ENCODE results near the gene BANK1. TPM values are rescaled to one million over a fixed set of nuclear protein-coding genes. Genes with fewer than 3 reads are reported as not detected.

Gene BANK1
- total and polyA plus RNA-seq, 2 donors (not counting 1 experiment from before 2014, with no cell fraction given), result 353 to 354 TPM

GRCh38 chr4:101831816-101832215 is 41.3 kb downstream of the BANK1 start:
- peak overlapping the region in 1 of 5 experiments; percentile 40 for H3K4me3 ChIP-seq (ENCODE audit: control extremely low read depth in 1 of 5, extremely low read depth in 1 of 5, insufficient read depth in 1 of 5, low read depth in 2 of 5, low read length in 4 of 5)
- peaks cover 0 to 8% (median 0%) of the 10 kb centered on the region in 3 donors for H3K9me3 ChIP-seq (ENCODE audit: control extremely low read depth in 1 of 3, control insufficient read depth in 2 of 3, insufficient read depth in 1 of 3, low read length in 2 of 3)
- DNase-seq (no peak), ATAC-seq (ENCODE audit: low read depth) (no peak)
- H3K4me2 ChIP-seq (replicated peaks; ENCODE audit: low read depth, low read length, poor library complexity, severe bottlenecking), result peak overlapping the region; percentile 51
- H3K36me3 ChIP-seq (replicated peaks in 1 of 2; ENCODE audit: control extremely low read depth in 1 of 2, control insufficient read depth in 1 of 2, extremely low read depth in 1 of 2, insufficient read depth in 2 of 2, low read length in 1 of 2), result peaks cover 12 to 65% of the 10 kb centered on the region in 2 experiments
- ChIA-PET CTCF (interaction anchor here (1.2 to 2.1 kb wide), 2 partner anchors 9 to 663 kb away, joined by 3 to 6 read pairs; no protein-coding TSS in a partner anchor), POLR2A (no interaction called here)
- no peak overlapping the region for H2AFZ ChIP-seq (ENCODE audit: insufficient read depth, low read depth, low read length, poor library complexity, severe bottlenecking)
- no peak for TF ChIP-seq EZH2 (IDR thresholded peaks at IDR 0.05; ENCODE audit: borderline replicate concordance, insufficient read depth, low read depth, low read length, poor library complexity, severe bottlenecking)
- TF ChIP-seq CTCF (IDR thresholded peaks at IDR 0.05), result no peak
- H3K4me1 Mint-ChIP-seq, result peaks cover 70% of the 10 kb centered on the region
- H3K27me3 ChIP-seq (replicated peaks in 1 of 4; ENCODE audit: control extremely low read depth in 1 of 4, control insufficient read depth in 3 of 4, insufficient read depth in 4 of 4, low read length in 3 of 4), result no peaks in the 10 kb centered on the region
- H3K4me3 Mint-ChIP-seq, result peak overlapping the region; percentile 72
- H3K9me3 Mint-ChIP-seq (ENCODE audit: insufficient read depth), result no peaks in the 10 kb centered on the region
- H3K79me2 ChIP-seq (ENCODE audit: control insufficient read depth, insufficient read depth, low read length), result peaks cover 96% of the 10 kb centered on the region
- H3K27ac Mint-ChIP-seq, result peak overlapping the region; percentile 89
- peak overlapping the region; percentile 38 for H3K9ac ChIP-seq (ENCODE audit: low read length)
- H3K4me1 ChIP-seq (ENCODE audit: control insufficient read depth in 2 of 2, insufficient read depth in 2 of 2, low read length in 2 of 2), result peaks cover 35 to 69% of the 10 kb centered on the region in 2 donors
- H4K20me1 ChIP-seq (ENCODE audit: control insufficient read depth, insufficient read depth, low read length, poor library complexity, severe bottlenecking), result no peaks in the 10 kb centered on the region
- H3K27me3 Mint-ChIP-seq, result no peaks in the 10 kb centered on the region
- H3K27ac ChIP-seq (ENCODE audit: low read length in 2 of 2), result peak overlapping the region; percentile 2 to 62
- intact Hi-C loops (cut with micrococcal nuclease), result loop anchor here (2.0 kb wide), 1 partner anchor 15 kb away; no protein-coding TSS in a partner anchor

DNA sequence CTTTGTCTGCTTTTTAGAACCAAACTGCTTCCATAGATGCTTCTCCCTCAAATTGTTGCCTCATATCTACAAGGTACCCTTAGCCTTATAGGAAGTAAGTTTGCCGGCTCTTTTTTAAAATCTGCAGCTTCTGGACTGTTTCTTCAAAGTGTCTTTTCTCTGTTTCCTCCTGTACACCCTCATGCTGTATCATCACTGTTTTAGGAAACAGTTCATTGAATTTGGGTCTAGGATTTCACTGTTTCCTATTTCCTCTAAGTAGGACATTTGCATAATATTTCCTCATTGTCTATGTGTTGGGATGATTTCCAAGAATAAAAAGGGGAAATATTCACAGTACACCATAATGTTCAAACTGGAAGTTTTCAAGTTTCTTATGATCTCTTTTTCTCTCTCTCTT is 43.0 kb downstream of the BANK1 start:
- no peaks in the 10 kb centered on the region for H3K9me3 Mint-ChIP-seq (ENCODE audit: insufficient read depth)
- DNase-seq (no peak), ATAC-seq (ENCODE audit: low read depth) (peak; percentile 17)
- TF ChIP-seq EZH2 (IDR thresholded peaks at IDR 0.05; ENCODE audit: borderline replicate concordance, insufficient read depth, low read depth, low read length, poor library complexity, severe bottlenecking), result no peak
- no peak for TF ChIP-seq CTCF (IDR thresholded peaks at IDR 0.05)
- no CpG with 5 or more reads among the region's 1 CpG for WGBS (ENCODE audit: insufficient coverage)
- H3K4me3 Mint-ChIP-seq, result peak overlapping the region; percentile 72
- peaks cover 78% of the 10 kb centered on the region for H3K4me1 Mint-ChIP-seq
- H3K4me3 ChIP-seq (ENCODE audit: control extremely low read depth in 1 of 5, extremely low read depth in 1 of 5, insufficient read depth in 1 of 5, low read depth in 2 of 5, low read length in 4 of 5), result peak overlapping the region in 1 of 5 experiments; percentile 11
- peak overlapping the region; percentile 85 for H3K27ac Mint-ChIP-seq
- H2AFZ ChIP-seq (ENCODE audit: insufficient read depth, low read depth, low read length, poor library complexity, severe bottlenecking), result no peak overlapping the region
- peaks cover 12 to 72% of the 10 kb centered on the region in 2 experiments for H3K36me3 ChIP-seq (replicated peaks in 1 of 2; ENCODE audit: control extremely low read depth in 1 of 2, control insufficient read depth in 1 of 2, extremely low read depth in 1 of 2, insufficient read depth in 2 of 2, low read length in 1 of 2)
- H3K9ac ChIP-seq (ENCODE audit: low read length), result peak overlapping the region; percentile 38
- H3K79me2 ChIP-seq (ENCODE audit: control insufficient read depth, insufficient read depth, low read length), result peaks cover 98% of the 10 kb centered on the region
- no peaks in the 10 kb centered on the region for H4K20me1 ChIP-seq (ENCODE audit: control insufficient read depth, insufficient read depth, low read length, poor library complexity, severe bottlenecking)
- H3K9me3 ChIP-seq (ENCODE audit: control extremely low read depth in 1 of 3, control insufficient read depth in 2 of 3, insufficient read depth in 1 of 3, low read length in 2 of 3), result peaks cover 0 to 8% (median 0%) of the 10 kb centered on the region in 3 donors
- peak overlapping the region; percentile 51 for H3K4me2 ChIP-seq (replicated peaks; ENCODE audit: low read depth, low read length, poor library complexity, severe bottlenecking)
- ChIA-PET CTCF (interaction anchor here (1.0 to 1.2 kb wide), 2 partner anchors 16 to 27 kb away, joined by 3 read pairs; no protein-coding TSS in a partner anchor), POLR2A (interaction anchor here (0.6 kb wide), 1 partner anchor 77 kb away, joined by 10 read pairs; no protein-coding TSS in a partner anchor)
- no peaks in the 10 kb centered on the region for H3K27me3 ChIP-seq (replicated peaks in 1 of 4; ENCODE audit: control extremely low read depth in 1 of 4, control insufficient read depth in 3 of 4, insufficient read depth in 4 of 4, low read length in 3 of 4)
- no peaks in the 10 kb centered on the region for H3K27me3 Mint-ChIP-seq
- peak overlapping the region; percentile 40 to 62 for H3K27ac ChIP-seq (ENCODE audit: low read length in 2 of 2)
- intact Hi-C loops (cut with micrococcal nuclease), result no loop called here
- H3K4me1 ChIP-seq (ENCODE audit: control insufficient read depth in 2 of 2, insufficient read depth in 2 of 2, low read length in 2 of 2), result peaks cover 40 to 74% of the 10 kb centered on the region in 2 donors

Data from B cell (primary cell).